SK-N-SH (cell line): ENCODE data around the gene COQ5. TPM values are rescaled to one million over a fixed set of nuclear protein-coding genes. Genes with fewer than 3 reads are reported as not detected.
A peak's percentile ranks its signal among the peaks of the same experiment; 100 is the strongest.

Experiments used
- CTCF ChIA-PET: fragments of 300-600, 350-600 bp; formaldehyde crosslinking; extraction: SDS; loops from one replicate; lab custom pipeline; 2021; lab: Yijun Ruan, JAX
- POLR2A ChIA-PET: fragments of 350-600 bp; sonication (Branson Sonifier 250); formaldehyde crosslinking; extraction: SDS; loops from one replicate; lab custom pipeline; 2020; ENCODE audit warnings: antibody characterized with exemption, inconsistent platforms; lab: Yijun Ruan, JAX
- DNase-seq: peaks from one replicate; pipeline ENCODE4 v3.0.0; 2012
- H2AFZ ChIP-seq: fragments of 200-600 bp; sonication (generic); 2 replicates; pipeline ENCODE4 v1.8.1; 2016; ENCODE audit warnings: antibody characterized with exemption, mild to moderate bottlenecking, low read depth
- H3F3A ChIP-seq: fragments of 200-600 bp; sonication (generic); replicated peaks from 2 replicates; pipeline ENCODE3; 2016; ENCODE audit warnings: antibody characterized with exemption, mild to moderate bottlenecking; ENCODE audit not compliant: insufficient read depth
- H3K27ac ChIP-seq, 2 experiments: fragments of 200-500 bp in 1 of 2; fragments of 200-600 bp in 1 of 2; sonication (Bioruptor generic) in 1 of 2; sonication (generic), shearing (Covaris generic) in 1 of 2; 2 replicates each; pipeline versions ENCODE4 v1.5.1 to v1.6.1; 2014 to 2016; ENCODE audit warnings: low read depth in 2 of 2, inconsistent platforms in 1 of 2, low read length in 1 of 2, mild to moderate bottlenecking in 1 of 2, mixed read lengths in 1 of 2
- H3K27me3 ChIP-seq: fragments of 200-600 bp; sonication (generic), shearing (Covaris generic); 2 replicates; pipeline ENCODE4 v1.6.1; 2016; ENCODE audit warnings: mixed run types; ENCODE audit not compliant: insufficient read depth
- H3K36me3 ChIP-seq, 2 experiments: fragments of 200-500 bp in 1 of 2; fragments of 200-600 bp in 1 of 2; sonication (Bioruptor generic) in 1 of 2; sonication (generic) in 1 of 2; replicated peaks in 1 of 2; 2 replicates each; pipeline versions ENCODE3 to v1.5.1; 2014 to 2016; ENCODE audit warnings: low read length in 1 of 2, mild to moderate bottlenecking in 1 of 2; ENCODE audit not compliant: insufficient read depth in 2 of 2, control insufficient read depth in 1 of 2
- H3K4me1 ChIP-seq, 2 experiments: fragments of 200-500 bp in 1 of 2; fragments of 200-600 bp in 1 of 2; sonication (Bioruptor generic) in 1 of 2; sonication (generic), shearing (Covaris generic) in 1 of 2; 2 replicates each; pipeline versions ENCODE4 v1.5.1 to v1.6.1; 2014 to 2016; ENCODE audit warnings: low read depth in 1 of 2, low read length in 1 of 2, mixed run types in 1 of 2; ENCODE audit not compliant: insufficient read depth in 2 of 2, control insufficient read depth in 1 of 2
- H3K4me2 ChIP-seq: fragments of 200-600 bp; sonication (generic), shearing (Covaris generic); 2 replicates; pipeline ENCODE4 v1.6.1; 2017; ENCODE audit warnings: mixed run types
- H3K4me3 ChIP-seq, 2 experiments: fragments of 200-500 bp in 1 of 2; fragments of 200-600 bp in 1 of 2; sonication (Bioruptor generic) in 1 of 2; sonication (generic), shearing (Covaris generic) in 1 of 2; 2 replicates each; pipeline versions ENCODE4 v1.5.1 to v1.8.1; 2014 to 2016; ENCODE audit warnings: low read depth in 2 of 2, inconsistent platforms in 1 of 2, low read length in 1 of 2, mild to moderate bottlenecking in 1 of 2, mixed read lengths in 1 of 2, moderate library complexity in 1 of 2
- H3K79me2 ChIP-seq: fragments of 200-600 bp; sonication (generic); 2 replicates; pipeline ENCODE4 v1.8.1; 2017; ENCODE audit warnings: mild to moderate bottlenecking; ENCODE audit not compliant: insufficient read depth
- H3K9ac ChIP-seq: fragments of 200-600 bp; sonication (generic); 2 replicates; pipeline ENCODE4 v1.6.1; 2017; ENCODE audit warnings: mixed run types
- H3K9me2 ChIP-seq: fragments of 200-600 bp; sonication (generic); 2 replicates; pipeline ENCODE4 v1.6.1; 2017; ENCODE audit warnings: mixed run types
- H3K9me3 ChIP-seq: fragments of 200-600 bp; sonication (generic); 2 replicates; pipeline ENCODE4 v1.6.1; 2017; ENCODE audit warnings: mixed run types, mild to moderate bottlenecking, moderate library complexity
- H4K20me1 ChIP-seq: fragments of 200-600 bp; sonication (generic); 2 replicates; pipeline ENCODE4 v1.6.1; 2017; ENCODE audit warnings: mild to moderate bottlenecking, mixed run types; ENCODE audit not compliant: insufficient read depth
- EZH2phosphoT487 ChIP-seq: fragments of 200-600 bp; sonication (generic); IDR thresholded peaks from 2 replicates; pipeline ENCODE4 v1.6.1; 2017; ENCODE audit warnings: low read depth, mixed run types, mild to moderate bottlenecking, antibody characterized with exemption, moderate library complexity, borderline replicate concordance
- FOXJ3 ChIP-seq: sonication (generic); formaldehyde crosslinking; IDR thresholded peaks from 2 replicates; pipeline ENCODE4 v1.5.1; 2020; ENCODE audit warnings: mild to moderate bottlenecking, missing genetic modification reagents
- GATA2 ChIP-seq: sonication (generic); formaldehyde crosslinking; IDR thresholded peaks from 2 replicates; pipeline ENCODE4 v1.5.0; 2020; ENCODE audit warnings: mild to moderate bottlenecking, missing genetic modification reagents
- JUND ChIP-seq: IDR thresholded peaks from 2 replicates; pipeline ENCODE4 v1.4.0; 2012
- MAX ChIP-seq: IDR thresholded peaks from 2 replicates; pipeline ENCODE4 v1.4.0; 2012; ENCODE audit warnings: low read depth
- MEF2A ChIP-seq: IDR thresholded peaks from 2 replicates; pipeline ENCODE4 v1.4.0; 2012; ENCODE audit warnings: low read depth, borderline replicate concordance
- WGBS: methylation state at CpG from one replicate; pipeline ENCODE4 v1.1.6; 2017; ENCODE audit warnings: low lambda C conversion rate; 5-methylcytosine and 5-hydroxymethylcytosine counted together
- polyA plus RNA-seq, 3 experiments: library from polyadenylated mRNA; depleted of rRNA; stranded (reverse); fragments of >200 nt; gene quantifications; 2 replicates each; pipeline ENCODE4 v1.2.3, GENCODE V29; 2012
- TF ChIP-seq, protein P1 (sequence below): fragments of 150-350 bp; IDR thresholded peaks from 2 replicates; pipeline ENCODE4 v1.6.1; 2016; ENCODE audit warnings: mild to moderate bottlenecking, low read depth, low read length
- TF ChIP-seq, protein P2 (sequence below): IDR thresholded peaks from 2 replicates; pipeline ENCODE4 v1.4.0; 2012; ENCODE audit warnings: low read depth, borderline replicate concordance

Gene COQ5
- polyA plus RNA-seq, 1 of the 3 experiments (the other 2 are of a cell fraction), result 28.0 TPM

DNA sequence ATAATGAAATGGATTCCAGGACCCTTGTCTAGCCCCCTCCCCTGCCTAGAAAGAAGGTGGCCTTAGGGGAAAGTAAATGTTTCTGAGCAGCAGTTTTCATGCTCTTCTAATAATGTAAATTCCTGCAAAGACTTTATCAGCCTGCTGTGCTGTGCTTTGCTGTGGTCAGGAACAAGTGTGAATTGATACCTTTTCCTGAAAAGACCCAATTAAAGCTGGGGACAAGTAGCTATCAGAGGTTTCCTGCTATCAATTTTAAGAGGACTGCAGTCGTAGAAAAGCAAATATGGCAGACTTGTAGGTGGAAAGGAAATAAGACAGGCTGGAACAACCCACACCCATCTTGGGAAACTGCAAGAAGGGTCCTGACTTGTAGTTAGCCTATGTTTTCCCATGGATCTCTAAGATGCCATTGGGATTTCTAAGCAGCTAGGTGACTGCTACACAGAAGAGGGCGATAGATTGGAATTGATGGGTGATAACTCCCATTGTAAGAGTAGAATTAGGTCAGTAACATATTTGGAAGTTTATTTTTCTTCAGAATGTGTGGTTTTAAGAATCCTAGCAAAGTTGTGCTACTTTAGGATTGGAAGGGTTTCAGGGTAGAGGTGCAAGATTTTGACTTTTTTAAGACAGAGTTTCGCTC, 30.0 kb downstream of the COQ5 start:
- 96% methylated on average over 3 of the region's 3 CpGs for WGBS
- peaks cover 0 to 11% of the 10 kb centered on the region in 2 experiments; a peak in 2 of 4 replicates for H3K4me1 ChIP-seq
- DNase-seq, result no peak
- H3K27ac ChIP-seq, result no peak overlapping the region
- peaks cover 49% of the 10 kb centered on the region for H3K79me2 ChIP-seq
- CTCF ChIA-PET, result interaction anchor here (1.2 to 1.6 kb wide), 2 partner anchors 30 to 36 kb away, joined by 3 to 6 read pairs; no protein-coding TSS in a partner anchor
- H3K36me3 ChIP-seq, result peaks cover 30 to 40% of the 10 kb centered on the region in 2 experiments
- no peaks in the 10 kb centered on the region for H3K9me2 ChIP-seq
- H3K27me3 ChIP-seq, result no peaks in the 10 kb centered on the region
- H2AFZ ChIP-seq, result no peak overlapping the region
- H3K4me2 ChIP-seq, result 0 out of 2 replicates have a peak overlapping the region, but pooled peaks have one; percentile 81
- TF ChIP-seq, protein P1, sequence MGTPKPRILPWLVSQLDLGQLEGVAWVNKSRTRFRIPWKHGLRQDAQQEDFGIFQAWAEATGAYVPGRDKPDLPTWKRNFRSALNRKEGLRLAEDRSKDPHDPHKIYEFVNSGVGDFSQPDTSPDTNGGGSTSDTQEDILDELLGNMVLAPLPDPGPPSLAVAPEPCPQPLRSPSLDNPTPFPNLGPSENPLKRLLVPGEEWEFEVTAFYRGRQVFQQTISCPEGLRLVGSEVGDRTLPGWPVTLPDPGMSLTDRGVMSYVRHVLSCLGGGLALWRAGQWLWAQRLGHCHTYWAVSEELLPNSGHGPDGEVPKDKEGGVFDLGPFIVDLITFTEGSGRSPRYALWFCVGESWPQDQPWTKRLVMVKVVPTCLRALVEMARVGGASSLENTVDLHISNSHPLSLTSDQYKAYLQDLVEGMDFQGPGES, result no peak
- TF ChIP-seq FOXJ3 (no peak), JUND (no peak), MAX (no peak), MEF2A (no peak)
- TF ChIP-seq, all 33 proteins: peak for 0
- Histone ChIP-seq H3K9ac (no peak overlapping the region), H3K4me3 (no peak overlapping the region), H3F3A (peaks cover 28% of the 10 kb centered on the region), H4K20me1 (peaks cover 25% of the 10 kb centered on the region), H3K9me3 (no peaks in the 10 kb centered on the region)
- POLR2A ChIA-PET, result interaction anchor here (0.6 kb wide), 1 partner anchor 23 kb away, joined by 3 read pairs; no protein-coding TSS in a partner anchor

DNA sequence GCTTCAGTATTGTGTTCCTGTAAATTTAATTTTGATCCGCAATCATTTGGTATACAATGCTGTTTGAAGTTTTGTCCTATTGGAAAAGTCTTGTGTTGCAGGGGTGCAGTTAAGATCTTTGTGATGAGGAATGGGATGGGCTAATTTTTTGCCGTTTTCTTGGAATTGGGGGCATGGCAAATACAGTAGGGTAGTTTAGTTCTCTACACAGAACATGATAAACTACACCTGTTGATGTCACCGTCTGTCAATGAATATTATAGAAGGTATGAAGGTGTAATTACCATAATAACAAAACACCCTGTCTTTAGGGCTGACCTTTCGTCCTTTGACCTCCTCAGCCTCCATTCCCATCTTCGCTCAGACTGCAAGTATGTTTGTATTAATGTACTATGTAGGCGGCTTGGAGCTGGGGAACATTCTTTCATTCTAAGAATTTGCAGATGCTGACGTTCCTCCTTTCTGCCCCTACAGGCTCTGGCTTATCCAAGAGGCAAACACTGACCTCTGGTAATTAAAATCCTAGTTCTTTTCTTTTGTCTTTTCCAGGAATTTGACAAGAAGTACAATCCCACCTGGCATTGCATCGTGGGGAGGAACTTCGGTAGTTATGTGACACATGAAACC, 31.3 kb downstream of the COQ5 start:
- WGBS, result 28% methylated on average over 9 of the region's 9 CpGs
- Histone ChIP-seq H3K4me3 (peak overlapping the region; percentile 83 to 89), H3K36me3 (peaks cover 21 to 33% of the 10 kb centered on the region in 2 experiments), H3K4me2 (peak overlapping the region; percentile 81), H3K27ac (0 out of 4 replicates have a peak overlapping the region, but pooled peaks of 1 of the 2 experiments have one; percentile 29), H3K79me2 (peaks cover 50% of the 10 kb centered on the region), H3K9me3 (no peaks in the 10 kb centered on the region), H3K9ac (peak overlapping the region; percentile 81; the same call in 1 of the 2 replicates), H3K9me2 (no peaks in the 10 kb centered on the region), H4K20me1 (peaks cover 25% of the 10 kb centered on the region), H3K4me1 (peaks cover 0 to 11% of the 10 kb centered on the region in 2 experiments; a peak in 2 of 4 replicates), H3K27me3 (no peaks in the 10 kb centered on the region), H2AFZ (no peak overlapping the region), H3F3A (peaks cover 25% of the 10 kb centered on the region)
- TF ChIP-seq EZH2phosphoT487, result no peak
- TF ChIP-seq, protein P2, sequence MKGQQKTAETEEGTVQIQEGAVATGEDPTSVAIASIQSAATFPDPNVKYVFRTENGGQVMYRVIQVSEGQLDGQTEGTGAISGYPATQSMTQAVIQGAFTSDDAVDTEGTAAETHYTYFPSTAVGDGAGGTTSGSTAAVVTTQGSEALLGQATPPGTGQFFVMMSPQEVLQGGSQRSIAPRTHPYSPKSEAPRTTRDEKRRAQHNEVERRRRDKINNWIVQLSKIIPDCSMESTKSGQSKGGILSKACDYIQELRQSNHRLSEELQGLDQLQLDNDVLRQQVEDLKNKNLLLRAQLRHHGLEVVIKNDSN, result no peak
- TF ChIP-seq, protein P1, result no peak
- no peak for TF ChIP-seq GATA2
- ChIA-PET POLR2A (interaction anchor here (0.9 to 2.8 kb wide), 2 partner anchors 10 to 29 kb away, joined by 6 to 12 read pairs; partner anchors contain the start of gene SRSF9), CTCF (interaction anchor here (0.6 to 3.5 kb wide), 5 partner anchors 11 to 148 kb away, joined by 3 to 18 read pairs (median 4); partner anchors contain the start of gene SRSF9)
- DNase-seq, result no peak
